GM12878 (cell line): ENCODE measurements around the gene PRLH. TPM values are rescaled to one million over a fixed set of nuclear protein-coding genes. Genes with fewer than 3 reads are reported as not detected.

Experiments used
- ATAC-seq: fragments of 200-7000 bp; cut with Tn5 transposase; 3 replicates; pipeline ENCODE4 v1.9.1; 2020; ENCODE audit warnings: mild to moderate bottlenecking, moderate library complexity
- BruUV-seq: library from RNA; stranded (reverse); fragments of 400-500 nt; replicated peaks from 2 replicates; lab custom pipeline; 2021; lab: Mats Ljungman, UMichigan
- CTCF ChIA-PET: fragments of 300-600 bp; sonication (Branson Sonifier 250); formaldehyde crosslinking; extraction: SDS; loops from one replicate; lab custom pipeline; 2021; ENCODE audit warnings: inconsistent platforms; lab: Yijun Ruan, JAX
- POLR2A ChIA-PET: fragments of 350-600 bp; formaldehyde crosslinking; extraction: SDS; loops from one replicate; lab custom pipeline; 2021; ENCODE audit warnings: inconsistent platforms; lab: Charles Lee
- RAD21 ChIA-PET: fragments of 300-600 bp; sonication (Branson Sonifier 250); formaldehyde crosslinking; loops from one replicate; lab custom pipeline; 2023; ENCODE audit warnings: antibody characterized with exemption; ENCODE audit not compliant: unreplicated experiment; lab: Charles Lee
- SMC1A ChIA-PET: fragments of 300-600 bp; sonication (Branson Sonifier 250); formaldehyde crosslinking; loops from one replicate; lab custom pipeline; 2023; ENCODE audit not compliant: unreplicated experiment, uncharacterized antibody; lab: Charles Lee
- DNase-seq: peaks from one replicate; pipeline ENCODE4 v3.0.0-alpha.2; 2011; ENCODE audit warnings: low read depth, low spot score
- FAIRE-seq: peaks from 3 replicates; lab custom pipeline; 2011; peaks lifted over from hg19 to GRCh38; lab: Jason Lieb, UNC
- H2AFZ ChIP-seq: 2 replicates; pipeline ENCODE4 v1.6.0; 2011; ENCODE audit warnings: low read depth, low read length, control low read depth; ENCODE audit not compliant: control insufficient read depth
- H3K27ac ChIP-seq: 2 replicates; pipeline ENCODE4 v1.5.1; 2011; ENCODE audit warnings: control low read depth; ENCODE audit not compliant: control insufficient read depth, insufficient read depth
- H3K27me3 ChIP-seq, 2 experiments: replicated peaks in 1 of 2; 2 replicates each; pipeline versions ENCODE4 v1.6.0 to v1.6.1; 2011; ENCODE audit warnings: low read length in 1 of 2; ENCODE audit not compliant: control insufficient read depth in 2 of 2, insufficient read depth in 2 of 2
- H3K36me3 ChIP-seq, 2 experiments: 2 replicates each; pipeline ENCODE4 v1.5.1; 2011; ENCODE audit warnings: low read length in 1 of 2; ENCODE audit not compliant: control insufficient read depth in 2 of 2, insufficient read depth in 2 of 2
- H3K4me1 ChIP-seq: 2 replicates; pipeline ENCODE4 v1.6.1; 2011; ENCODE audit warnings: mild to moderate bottlenecking, low read length, moderate library complexity, mixed read lengths; ENCODE audit not compliant: control insufficient read depth, insufficient read depth
- H3K4me2 ChIP-seq: 2 replicates; pipeline ENCODE4 v1.6.0; 2011; ENCODE audit warnings: control low read depth; ENCODE audit not compliant: control insufficient read depth, insufficient read depth
- H3K4me3 ChIP-seq: fragments of 200-600 bp; sonication (generic); 2 replicates; pipeline ENCODE4 v1.5.1; 2016
- H3K79me2 ChIP-seq: 2 replicates; pipeline ENCODE4 v1.6.0; 2011; ENCODE audit warnings: low read length; ENCODE audit not compliant: control insufficient read depth, insufficient read depth
- H3K9ac ChIP-seq: 2 replicates; pipeline ENCODE4 v1.8.0; 2011; ENCODE audit warnings: low read length, control low read depth, mixed read lengths; ENCODE audit not compliant: control insufficient read depth, insufficient read depth
- H3K9me3 ChIP-seq: replicated peaks from 3 replicates; pipeline ENCODE4 v1.5.1; 2011; ENCODE audit warnings: mild to moderate bottlenecking, low read length; ENCODE audit not compliant: control insufficient read depth, insufficient read depth
- H4K20me1 ChIP-seq: 2 replicates; pipeline ENCODE4 v1.6.0; 2011; ENCODE audit not compliant: control insufficient read depth, insufficient read depth
- BMI1 ChIP-seq: fragments of 450-650 bp; IDR thresholded peaks from 2 replicates; pipeline ENCODE4 v1.6.1; 2016; ENCODE audit warnings: mild to moderate bottlenecking, moderate library complexity, borderline replicate concordance
- CHD1 ChIP-seq: IDR thresholded peaks from 2 replicates; pipeline ENCODE4 v1.6.1; 2012; ENCODE audit warnings: low read depth, low read length, improper control_type of control experiment
- CHD2 ChIP-seq: IDR thresholded peaks from 2 replicates; pipeline ENCODE4 v1.6.1; 2011; ENCODE audit warnings: low read depth, low read length, improper control_type of control experiment, borderline replicate concordance
- GATAD2B ChIP-seq: fragments of 450-650 bp; conservative IDR thresholded peaks from 2 replicates; pipeline ENCODE4 v1.6.1; 2017; ENCODE audit warnings: low read depth, mild to moderate bottlenecking, moderate library complexity
- HSF1 ChIP-seq: fragments of 150-350 bp; IDR thresholded peaks from 2 replicates; pipeline ENCODE4 v1.6.1; 2014; ENCODE audit warnings: mild to moderate bottlenecking, low read depth, low read length
- MAX ChIP-seq: IDR thresholded peaks from 2 replicates; pipeline ENCODE4 v1.6.1; 2012; ENCODE audit warnings: low read depth, low read length, improper control_type of control experiment
- MEF2A ChIP-seq: IDR thresholded peaks from 2 replicates; pipeline ENCODE4 v1.6.1; 2011; ENCODE audit warnings: low read depth, mild to moderate bottlenecking, low read length, moderate library complexity; ENCODE audit not compliant: insufficient read depth
- NFYB ChIP-seq: IDR thresholded peaks from 2 replicates; pipeline ENCODE4 v1.6.1; 2011; ENCODE audit warnings: low read depth, mild to moderate bottlenecking, low read length, improper control_type of control experiment, moderate library complexity; ENCODE audit not compliant: insufficient read depth
- RB1 ChIP-seq: fragments of 450-650 bp; formaldehyde crosslinking; IDR thresholded peaks from 2 replicates; pipeline ENCODE4 v1.6.1; 2017; ENCODE audit warnings: mild to moderate bottlenecking, borderline replicate concordance
- RBBP5 ChIP-seq: fragments of 200-600 bp; sonication (generic); conservative IDR thresholded peaks from 2 replicates; pipeline ENCODE4 v1.6.1; 2016
- SREBF1 ChIP-seq: IDR thresholded peaks from 2 replicates; pipeline ENCODE4 v1.6.1; 2012; ENCODE audit warnings: mild to moderate bottlenecking, low read length
- TCF12 ChIP-seq: IDR thresholded peaks from 2 replicates; pipeline ENCODE4 v1.6.1; 2011; ENCODE audit warnings: low read depth, mild to moderate bottlenecking, low read length
- ZNF207 ChIP-seq: fragments of 450-650 bp; IDR thresholded peaks from 2 replicates; pipeline ENCODE4 v1.6.1; 2014; ENCODE audit warnings: antibody characterized with exemption, mild to moderate bottlenecking, borderline replicate concordance
- ZNF384 ChIP-seq: IDR thresholded peaks from 2 replicates; pipeline ENCODE4 v1.6.1; 2012; ENCODE audit warnings: low read depth, mild to moderate bottlenecking, low read length, improper control_type of control experiment, borderline replicate concordance
- WGBS: methylation state at CpG from one replicate; pipeline ENCODE4 v1.1.6; 2016; ENCODE audit warnings: low lambda C conversion rate; ENCODE audit not compliant: insufficient replicate concordance, insufficient coverage; ENCODE audit errors: missing lambda C conversion rate; 5-methylcytosine and 5-hydroxymethylcytosine counted together
- in situ Hi-C: fragments of 300-500 bp; cut with MboI; formaldehyde crosslinking; loops from 9 replicates; pipeline ENCODE4 v1.14.3; 2018; ENCODE audit warnings: mixed read lengths
- intact Hi-C: fragments of 100-400 bp; cut with micrococcal nuclease; formaldehyde crosslinking; loops from one replicate; pipeline ENCODE4 v1.14.2; 2022; ENCODE audit not compliant: unreplicated experiment
- polyA plus RNA-seq, 11 experiments: library from polyadenylated mRNA; depleted of rRNA in 4 of 11; unstranded in 6 of 11; stranded (reverse) in 5 of 11; fragments of >200 nt; fragmentation: Nextera tagmentation in 4 of 11; fragmentation: Illumina TruSeq in 1 of 11; extraction: Ambion mirVana in 4 of 11; extraction: Trizol in 1 of 11; gene quantifications; 1 replicate in 1 of 11; 2 replicates in 10 of 11; pipeline versions ENCODE4 v1.2.1 to v1.2.3, GENCODE V29; 2011 to 2016; ENCODE audit warnings: inconsistent platforms in 2 of 11, missing spikeins in 2 of 11, low read depth in 1 of 11
- total RNA-seq, 4 experiments: library from RNA; depleted of rRNA in 3 of 4; stranded (reverse); fragments of >200 nt in 3 of 4; fragmentation: Illumina TruSeq in 1 of 4; extraction: Trizol in 1 of 4; gene quantifications; 2 replicates each; pipeline versions ENCODE4 v1.2.1 to v1.2.3, GENCODE V29; 2013 to 2021

PRLH gene
- total and polyA plus RNA-seq, 10 of the 15 experiments (the other 5 are each of a cell fraction or from before 2014, with no cell fraction given) = not detected

- FAIRE-seq = no peak
- Histone ChIP-seq H3K4me1 (no peaks in the 10 kb centered on the region), H3K9ac (no peak overlapping the region), H3K27me3 (no peaks in the 10 kb centered on the region; a peak in 1 of 4 replicates), H3K79me2 (no peaks in the 10 kb centered on the region), H3K4me2 (no peak overlapping the region)
- ATAC-seq = no peak
- ChIA-PET RAD21 (no interaction called here), CTCF (interaction anchor here (1.7 kb wide), 1 partner anchor 52 kb away, joined by 4 read pairs; no protein-coding TSS in a partner anchor)
- TF ChIP-seq RBBP5 = no peak
- TF ChIP-seq, all 136 proteins: peak for 0
- H2AFZ ChIP-seq = no peak overlapping the region
- SMC1A ChIA-PET = interaction anchor here (0.9 kb wide), 1 partner anchor 52 kb away, joined by 4 read pairs; no protein-coding TSS in a partner anchor
- in situ Hi-C loops = no loop called here
- POLR2A ChIA-PET = no interaction called here
- no peaks in the 10 kb centered on the region for H4K20me1 ChIP-seq
- no peaks in the 10 kb centered on the region for H3K36me3 ChIP-seq
- 67% methylated on average over 14 of the region's 14 CpGs for WGBS
- DNase-seq = no peak
- intact Hi-C loops = no loop called here
- no TSS peak for BruUV-seq
- H3K4me3 ChIP-seq = no peak overlapping the region
- H3K27ac ChIP-seq = no peak overlapping the region
- no peaks in the 10 kb centered on the region; the same call in 2 of the 3 replicates for H3K9me3 ChIP-seq
These were observed 1.7 kb upstream of the PRLH start for GRCh38 chr2:237564526-237565131.

- in situ Hi-C loops (no loop called here), intact Hi-C loops (no loop called here)
- Histone ChIP-seq H2AFZ (no peak overlapping the region), H3K9me3 (no peaks in the 10 kb centered on the region; the same call in 2 of the 3 replicates), H3K9ac (no peak overlapping the region), H3K79me2 (no peaks in the 10 kb centered on the region), H3K4me3 (no peak overlapping the region), H4K20me1 (no peaks in the 10 kb centered on the region), H3K4me2 (no peak overlapping the region), H3K27me3 (no peaks in the 10 kb centered on the region; a peak in 1 of 4 replicates), H3K4me1 (no peaks in the 10 kb centered on the region), H3K27ac (no peak overlapping the region), H3K36me3 (no peaks in the 10 kb centered on the region)
- DNase-seq = no peak
- RAD21 ChIA-PET = interaction anchor here (2.4 kb wide), 1 partner anchor 53 kb away, joined by 9 read pairs; no protein-coding TSS in a partner anchor
- 29% methylated on average over 1 of the region's 1 CpG for WGBS
- CTCF ChIA-PET = interaction anchor here (2.4 kb wide), 1 partner anchor 53 kb away, joined by 9 read pairs; no protein-coding TSS in a partner anchor
- SMC1A ChIA-PET = no interaction called here
- FAIRE-seq = peak; percentile 95
- POLR2A ChIA-PET = no interaction called here
- TF ChIP-seq RB1 = no peak
- TF ChIP-seq NFYB = no peak
- no peak for TF ChIP-seq GATAD2B
- TF ChIP-seq MEF2A = no peak
- no peak for TF ChIP-seq ZNF384
- no peak for TF ChIP-seq CHD2
- no peak for TF ChIP-seq HSF1
- TF ChIP-seq CHD1 = no peak
- no peak for TF ChIP-seq BMI1
- TF ChIP-seq MAX = no peak
- TF ChIP-seq SREBF1 = no peak
- TF ChIP-seq TCF12 = no peak
- no peak for TF ChIP-seq ZNF207
- no peak for ATAC-seq
- BruUV-seq = no TSS peak
These were observed 400 bp upstream of the PRLH start for GRCh38 chr2:237565974-237566373.
